Sciatic nerve (tissue), 2 donors: ENCODE measurements around the gene BRAT1. TPM values are rescaled to one million over a fixed set of nuclear protein-coding genes. Genes with fewer than 3 reads are reported as not detected.
A peak's percentile ranks its signal among the peaks of the same experiment; 100 is the strongest.

Source experiments
- ATAC-seq: fragments of 200-7000 bp; cut with Tn5 transposase; one replicate; pipeline ENCODE4 v1.9.1; 2020; ENCODE audit warnings: mild to moderate bottlenecking, moderate library complexity
- DNase-seq: peaks from one replicate; pipeline ENCODE4 v3.0.0-alpha.2; 2020; ENCODE audit warnings: low spot score
- intact Hi-C: fragments of 100-400 bp; cut with DNase I; formaldehyde crosslinking; loops from one replicate; pipeline ENCODE4 v1.14.2; 2022
- microRNA-seq: library from miRNA; unstranded; fragments of <30 nt; microRNA quantifications from one replicate; pipeline ENCODE4 v1.2.0, GENCODE V29; 2020
- total RNA-seq: library from RNA; stranded (reverse); fragmentation: NEBNext Ultra II Directional; extraction: Animal tissue kit (Norgen Biotek cat#: 25700); gene quantifications from one replicate; pipeline ENCODE4 v1.2.1, GENCODE V29; 2021
- donor health status: DM: no; HTN: no; CAD: no.
- donor health status: DM: no; HTN: no; CAD: no.

BRAT1 gene
- total RNA-seq, 1 donor from 2014 or later: 22.0 TPM

DNA sequence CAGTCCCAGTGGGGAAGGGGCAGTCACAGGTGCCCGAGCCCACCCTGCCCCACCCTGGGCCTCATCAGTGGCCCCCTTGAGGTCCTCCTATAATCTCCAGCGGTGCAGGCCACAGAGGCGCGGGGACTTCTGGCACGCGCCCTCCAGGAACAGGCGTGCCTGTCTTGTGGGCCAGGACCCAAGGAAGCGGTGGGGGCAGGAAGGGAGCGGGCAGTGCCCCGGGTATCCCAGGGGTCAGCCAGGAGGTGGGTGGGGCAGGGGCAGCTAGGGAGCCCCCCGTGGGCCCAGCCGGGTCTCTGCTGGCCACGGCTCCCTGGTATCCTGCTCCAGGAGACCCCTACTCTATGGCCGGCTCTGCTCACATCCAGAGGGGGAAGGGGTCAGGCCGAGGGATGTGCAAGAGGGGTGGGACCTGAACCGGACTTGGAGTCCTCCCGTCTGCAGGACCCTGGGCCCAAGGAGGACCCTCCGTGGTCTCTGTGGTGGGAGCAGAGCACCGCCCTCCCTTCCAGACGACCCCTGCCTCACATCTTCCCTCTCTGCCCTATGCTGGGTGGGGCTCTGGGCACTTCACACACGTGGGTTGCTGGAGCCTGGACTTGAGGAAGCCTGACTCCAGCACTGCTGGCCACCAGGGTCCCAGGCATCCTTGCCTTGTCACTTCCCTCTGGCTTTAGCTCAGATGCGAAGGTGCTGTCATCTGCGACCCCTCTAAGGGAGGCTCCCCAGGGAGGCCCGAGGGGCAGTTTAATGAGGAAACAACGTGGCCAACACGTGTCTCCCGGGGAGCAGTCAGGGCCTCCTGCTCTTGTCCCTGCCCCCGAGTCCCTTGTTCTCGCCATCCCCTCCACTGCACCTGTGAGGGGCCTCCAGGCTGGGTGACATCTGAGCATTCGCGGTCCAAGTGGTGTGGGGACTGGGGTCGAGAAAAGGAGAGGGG is 60.9 kb downstream of the BRAT1 start:
- intact Hi-C loops: loop anchor here (10.0 kb wide), 1 partner anchor 550 kb away; the partner anchor contains the start of gene CARD11
- no peak for DNase-seq
- ATAC-seq: no peak

DNA sequence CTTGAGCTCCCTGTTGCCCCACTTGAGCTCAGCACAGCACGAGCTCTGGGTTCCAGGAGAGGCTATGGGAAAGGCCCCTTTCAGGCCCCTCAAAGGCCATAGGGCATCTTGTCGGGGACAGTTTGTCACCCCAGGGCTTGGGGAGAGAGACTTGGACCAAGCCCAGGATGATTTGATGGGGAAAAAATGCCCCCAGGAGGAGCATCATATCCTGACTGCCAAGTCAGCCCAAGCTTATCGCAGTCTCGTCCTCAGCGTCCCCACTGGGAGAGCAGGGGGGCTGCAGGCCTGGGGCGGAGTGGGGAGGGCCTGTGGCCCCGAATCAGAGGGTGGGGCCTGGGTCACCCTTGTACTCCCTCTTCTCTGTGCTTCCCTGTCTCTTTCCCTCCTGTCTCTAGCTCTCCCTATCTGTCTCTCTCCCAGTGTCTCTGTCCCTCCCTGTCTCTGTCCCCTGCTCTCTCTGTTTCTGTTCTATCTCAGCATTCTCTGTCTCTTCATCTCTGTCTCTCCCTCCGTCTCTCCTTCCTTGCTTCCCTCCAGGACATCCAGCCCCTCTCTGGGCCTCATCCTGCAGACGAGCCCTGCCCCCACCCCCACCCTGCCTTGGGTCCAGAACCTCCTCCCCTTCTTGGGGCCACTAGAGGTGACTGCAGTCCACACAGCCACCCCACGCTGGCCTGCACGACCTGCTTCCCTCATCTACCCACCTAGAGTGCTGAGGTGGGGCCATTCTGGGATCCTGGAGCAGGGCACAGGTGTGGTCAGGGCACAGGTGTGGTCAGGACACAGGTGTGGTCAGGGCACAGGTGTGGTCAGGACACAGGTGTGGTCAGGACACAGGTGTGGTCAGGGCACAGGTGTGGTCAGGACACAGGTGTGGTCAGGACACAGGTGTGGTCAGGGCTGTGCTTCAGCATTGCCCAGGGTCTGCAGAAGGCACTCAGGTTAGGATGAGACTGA is 61.8 kb downstream of the BRAT1 start:
- intact Hi-C loops: loop anchor here (10.0 kb wide), 1 partner anchor 551 kb away; the partner anchor contains the start of gene CARD11
- ATAC-seq: no peak
- no peak for DNase-seq

DNA sequence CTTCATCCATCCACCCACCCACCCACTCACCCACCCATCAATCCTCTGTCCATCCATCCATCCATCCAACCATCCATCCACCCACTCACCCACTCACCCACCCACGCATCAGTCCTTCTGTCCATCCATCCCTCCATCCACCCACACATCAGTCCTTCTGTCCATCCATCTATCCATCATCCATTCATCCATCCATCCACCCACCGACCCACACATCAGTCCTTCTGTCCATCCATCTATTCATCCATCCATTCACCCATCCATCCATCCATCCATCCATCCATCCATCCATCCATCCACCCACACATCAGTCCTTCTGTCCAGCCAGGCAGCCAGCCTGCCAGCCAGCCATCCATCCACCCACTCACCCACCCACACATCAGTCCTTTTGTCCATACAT is 63.3 kb downstream of the BRAT1 start:
- ATAC-seq (no peak), DNase-seq (no peak)
- intact Hi-C loops: loop anchor here (10.0 kb wide), 1 partner anchor 553 kb away; the partner anchor contains the start of gene CARD11

DNA sequence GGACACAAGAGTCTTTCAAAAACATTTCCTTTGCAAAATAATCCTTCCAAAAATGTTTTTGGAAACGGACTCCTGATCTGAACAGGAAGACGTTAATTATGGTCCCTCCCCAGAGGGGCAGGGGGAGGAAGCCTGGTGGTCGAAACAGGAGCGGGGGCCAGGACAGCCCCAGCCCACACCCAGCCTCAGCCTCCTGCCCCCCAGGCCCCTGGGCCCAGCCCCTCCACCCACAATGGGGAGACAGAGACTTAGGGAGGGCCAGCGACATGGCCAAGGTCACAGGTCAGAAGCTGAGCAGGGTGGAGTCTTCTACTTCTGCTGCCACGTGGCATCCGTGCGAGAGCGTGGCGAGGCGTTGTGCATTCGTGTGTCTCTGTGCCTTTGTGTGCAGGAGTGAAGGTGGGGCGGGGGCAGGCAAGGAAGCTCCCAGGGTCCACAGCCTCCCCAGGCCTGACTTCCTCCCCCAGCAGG is 65.1 kb downstream of the BRAT1 start:
- peak; percentile 4 for ATAC-seq
- DNase-seq: peak; percentile 48
- intact Hi-C loops: loop anchor here (10.0 kb wide), 1 partner anchor 555 kb away; the partner anchor contains the start of gene CARD11

DNA sequence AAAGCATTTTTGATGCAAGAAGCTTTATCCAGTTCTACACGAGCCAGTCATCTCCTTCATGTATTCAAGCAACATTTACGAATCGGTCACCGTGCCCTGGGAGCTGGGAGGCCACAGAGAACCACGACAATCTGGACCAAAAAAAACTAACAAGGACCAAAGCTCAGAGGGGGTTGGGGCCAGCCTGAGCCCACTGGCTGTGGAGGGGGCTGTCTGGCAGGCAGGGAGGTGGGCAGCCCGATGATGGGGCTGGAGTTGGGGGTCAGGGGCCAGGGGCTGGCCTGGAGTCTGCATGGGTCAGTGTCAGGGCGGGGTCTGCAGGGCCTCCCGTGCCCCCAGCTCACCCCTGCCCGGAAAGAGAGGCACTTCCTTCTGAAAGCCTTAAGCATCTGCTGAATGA is 66.6 kb downstream of the BRAT1 start:
- intact Hi-C loops: no loop called here
- peak; percentile 7 for ATAC-seq
- no peak for DNase-seq

DNA sequence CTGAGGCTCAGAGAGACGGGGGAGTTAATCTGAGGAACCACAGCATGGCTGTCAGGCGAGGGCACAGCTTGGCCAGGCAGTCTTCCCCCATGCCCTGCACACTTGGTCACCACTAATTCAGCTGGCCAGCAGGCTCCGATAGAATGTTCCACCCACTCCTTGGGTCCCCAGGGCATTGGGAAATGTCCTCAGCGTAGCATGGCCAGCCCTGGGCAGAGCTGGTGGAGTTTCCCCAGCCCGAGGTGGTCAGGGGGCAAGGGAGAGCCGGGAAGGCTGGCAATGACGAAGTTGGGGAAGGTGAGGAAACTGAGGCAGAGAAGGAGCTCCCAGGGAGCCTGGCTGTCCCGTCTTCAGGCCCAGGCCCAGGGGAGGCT is 67.1 kb downstream of the BRAT1 start:
- DNase-seq (no peak), ATAC-seq (peak; percentile 85)
- intact Hi-C loops: no loop called here

Small RNA genes within 50 kb of the gene (microRNA-seq; reads per million reads assigned to microRNA genes)
- not detected for gene MIR4648

Other genes starting within 250 kb of the BRAT1 start
- 25.9 TPM for gene SNX8, start 241.1 kb downstream of the BRAT1 start, total RNA-seq
- 93.6 TPM for gene EIF3B, start 200.7 kb downstream of the BRAT1 start, total RNA-seq
- gene CHST12, start 151.9 kb downstream of the BRAT1 start, total RNA-seq: 30.7 TPM
- not detected for gene GRIFIN, start 79.1 kb downstream of the BRAT1 start, total RNA-seq
- 20.1 TPM for gene LFNG, start 35.8 kb downstream of the BRAT1 start, total RNA-seq
- 21.4 TPM for gene IQCE, start 3.5 kb upstream of the BRAT1 start, total RNA-seq
- gene TTYH3, start 76.5 kb upstream of the BRAT1 start, total RNA-seq: 38.6 TPM
- gene AMZ1, start 132.7 kb upstream of the BRAT1 start, total RNA-seq: 0.31 TPM